Measurements from ENCODE around the gene FDCSP.
"Not testable (repeated sequence)": the region's sequence is repeated elsewhere in the genome, so short reads cannot be mapped to it uniquely, and the experiment has no call there.

FDCSP gene

GRCh38 chr4:70195425-70195824 lies 30.5 kb upstream of the FDCSP start, which contains the start of gene ODAM:
Gene ODAM, plus strand, starts transcription at chr4:70195725. Its CDS starts 819 bp downstream, at chr4:70196544.
- TF ChIP-seq CTCF (IDR thresholded peaks at IDR 0.05; ENCODE audit: control extremely low read depth, extremely low read depth, low read depth, missing control alignments): no peak
- ChIA-PET POLR2A (no interaction called here), CTCF (interaction anchor here (3.7 kb wide), 1 partner anchor 12 kb away, joined by 16 read pairs; no protein-coding TSS in a partner anchor)
- no peak for DNase-seq (ENCODE audit: extremely low spot score)

GRCh38 chr4:70196857-70197256 lies 29.1 kb upstream of the FDCSP start:
- no peak for TF ChIP-seq CTCF (IDR thresholded peaks at IDR 0.05; ENCODE audit: control extremely low read depth, extremely low read depth, low read depth, missing control alignments)
- no peak for DNase-seq (ENCODE audit: extremely low spot score)
- ChIA-PET CTCF (interaction anchor here (1.1 to 3.7 kb wide), 3 partner anchors 10 to 14 kb away, joined by 3 to 16 read pairs (median 5); no protein-coding TSS in a partner anchor), POLR2A (no interaction called here)

GRCh38 chr4:70197842-70198241 lies 28.1 kb upstream of the FDCSP start:
- ChIA-PET CTCF (interaction anchor here (0.9 to 1.7 kb wide), 3 partner anchors 15 to 27 kb away, joined by 3 to 5 read pairs (median 4); no protein-coding TSS in a partner anchor), POLR2A (no interaction called here)
- DNase-seq (ENCODE audit: extremely low spot score): no peak
- TF ChIP-seq CTCF (IDR thresholded peaks at IDR 0.05; ENCODE audit: control extremely low read depth, extremely low read depth, low read depth, missing control alignments): no peak

- POLR2A ChIA-PET: no interaction called here
- TF ChIP-seq CTCF (IDR thresholded peaks at IDR 0.05; ENCODE audit: control extremely low read depth, extremely low read depth, low read depth, missing control alignments): no peak
- CTCF ChIA-PET: no interaction called here
- DNase-seq (ENCODE audit: extremely low spot score): no peak
Measured at GRCh38 chr4:70203601-70204000, 22.3 kb upstream of the FDCSP start.

- POLR2A ChIA-PET; DNase-seq (ENCODE audit: extremely low spot score): not testable (repeated sequence)
- CTCF ChIA-PET: interaction anchor here (1.2 to 1.6 kb wide), 3 partner anchors 8 to 21 kb away, joined by 3 to 4 read pairs (median 3); no protein-coding TSS in a partner anchor
Measured at GRCh38 chr4:70212752-70213151, 13.2 kb upstream of the FDCSP start.

- CTCF ChIA-PET; DNase-seq (ENCODE audit: extremely low spot score); POLR2A ChIA-PET: not testable (repeated sequence)
Measured at GRCh38 chr4:70216109-70216508, 9.8 kb upstream of the FDCSP start.

- DNase-seq (ENCODE audit: extremely low spot score); CTCF ChIA-PET; POLR2A ChIA-PET: not testable (repeated sequence)
Measured at GRCh38 chr4:70216550-70216949, 9.4 kb upstream of the FDCSP start.

- POLR2A ChIA-PET; DNase-seq (ENCODE audit: extremely low spot score): not testable (repeated sequence)
- CTCF ChIA-PET: interaction anchor here (1.9 kb wide), 1 partner anchor 9 kb away, joined by 4 read pairs; no protein-coding TSS in a partner anchor
Measured at GRCh38 chr4:70221389-70221788, 4.5 kb upstream of the FDCSP start.

GRCh38 chr4:70221818-70222217 lies 4.1 kb upstream of the FDCSP start:
- DNase-seq (ENCODE audit: extremely low spot score); POLR2A ChIA-PET; CTCF ChIA-PET: not testable (repeated sequence)

All from GM10248 (cell line).